OCI-M2 (cell line): ENCODE data around the gene OR2H2.
A peak's percentile ranks its signal among the peaks of the same experiment; 100 is the strongest.

ENCODE experiments used
- DNase-seq: peaks from one replicate; lab custom pipeline; 2025; ENCODE audit not compliant: unreplicated experiment; lab: John Stamatoyannopoulos, UW

OR2H2 gene

GRCh38 chr6:29628419-29629281, 43.7 kb downstream of the OR2H2 start:
- no peak for DNase-seq

- DNase-seq, result no peak
These were observed 44.6 kb downstream of the OR2H2 start for GRCh38 chr6:29629571-29629970.

- no peak for DNase-seq
These were observed 45.4 kb downstream of the OR2H2 start for GRCh38 chr6:29630315-29630714.

GRCh38 chr6:29631209-29631810, 46.4 kb downstream of the OR2H2 start:
- DNase-seq, result no peak

- no peak for DNase-seq
These were observed 47.2 kb downstream of the OR2H2 start for GRCh38 chr6:29631860-29632731.

- DNase-seq, result peak; percentile 33
These were observed 48.0 kb downstream of the OR2H2 start, which contains the start of gene GABBR1 for GRCh38 chr6:29632789-29633533. Gene GABBR1, minus strand, starts transcription at chr6:29633183. Its CDS starts 798 bp downstream, at chr6:29632385.

- no peak for DNase-seq
These were observed 48.6 kb downstream of the OR2H2 start for GRCh38 chr6:29633534-29633905.

GRCh38 chr6:29637247-29637646, 52.3 kb downstream of the OR2H2 start:
- no peak for DNase-seq
